ENCODE results near the gene UGT1A8.

DNA sequence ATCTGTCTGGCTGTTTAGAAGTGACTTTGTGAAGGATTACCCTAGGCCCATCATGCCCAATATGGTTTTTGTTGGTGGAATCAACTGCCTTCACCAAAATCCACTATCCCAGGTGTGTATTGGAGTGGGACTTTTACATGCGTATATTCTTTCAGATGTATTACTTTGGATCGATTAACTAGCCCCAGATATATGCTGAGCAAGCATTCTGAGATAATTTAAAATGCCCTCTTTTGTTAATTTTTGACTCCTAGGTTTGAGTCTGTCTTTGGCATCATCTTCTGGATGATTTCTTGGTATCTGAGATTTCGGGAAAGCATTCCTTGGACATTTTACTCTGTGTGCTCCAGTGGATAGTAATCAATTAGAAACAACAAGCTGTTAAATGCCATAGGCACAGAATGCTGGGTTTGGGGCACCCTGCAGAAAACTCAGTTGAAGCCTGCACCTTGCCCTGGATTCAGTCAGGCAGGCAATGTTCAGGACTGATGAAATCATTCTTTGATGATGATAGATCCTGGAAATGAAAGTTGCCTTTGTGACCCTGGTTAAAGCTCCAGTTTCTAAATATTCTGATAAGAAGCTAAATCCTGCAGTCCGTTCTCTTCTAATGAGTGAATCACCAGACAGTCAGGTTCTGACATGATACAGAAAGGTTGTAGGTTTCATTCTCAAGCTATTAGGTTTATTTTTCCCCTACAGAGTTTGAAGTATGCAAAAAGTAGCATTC is 143.8 kb downstream of the UGT1A8 start:
- no peak for TF ChIP-seq YY1 (IDR thresholded peaks at IDR 0.05; ENCODE audit: insufficient read depth, insufficient read length)
- TF ChIP-seq ZNF274 (IDR thresholded peaks at IDR 0.05; ENCODE audit: low read depth, low read length) = no peak

Measured in NT2/D1 (cell line).